Measurements from ENCODE around the gene ARFIP1.

Gene ARFIP1

GRCh38 chr4:152943672-152944071 is 163.9 kb downstream of the ARFIP1 start:
- H3K27me3 ChIP-seq (ENCODE audit: control insufficient read depth, insufficient read depth, low read length) = peaks cover 6% of the 10 kb centered on the region
- peaks cover 5% of the 10 kb centered on the region for H3K4me1 ChIP-seq (ENCODE audit: control insufficient read depth, low read depth, low read length)
- no peak overlapping the region for H3K4me3 ChIP-seq (ENCODE audit: low read length)
- H3K9me3 ChIP-seq (ENCODE audit: control insufficient read depth, low read depth, low read length) = no peaks in the 10 kb centered on the region
- no peak overlapping the region for H3K9ac ChIP-seq (ENCODE audit: low read length)
- no peak overlapping the region for H3K27ac ChIP-seq (ENCODE audit: low read length)
- H3K36me3 ChIP-seq (ENCODE audit: control insufficient read depth, low read depth, low read length) = peaks cover 22% of the 10 kb centered on the region

GRCh38 chr4:152944666-152945320 is 165.0 kb downstream of the ARFIP1 start:
- Histone ChIP-seq H3K27ac (ENCODE audit: low read length) (no peak overlapping the region), H3K36me3 (ENCODE audit: control insufficient read depth, low read depth, low read length) (peaks cover 22% of the 10 kb centered on the region), H3K9me3 (ENCODE audit: control insufficient read depth, low read depth, low read length) (no peaks in the 10 kb centered on the region), H3K4me3 (ENCODE audit: low read length) (no peak overlapping the region), H3K4me1 (ENCODE audit: control insufficient read depth, low read depth, low read length) (no peaks in the 10 kb centered on the region), H3K27me3 (ENCODE audit: control insufficient read depth, insufficient read depth, low read length) (no peaks in the 10 kb centered on the region), H3K9ac (ENCODE audit: low read length) (no peak overlapping the region)

GRCh38 chr4:152945639-152946038 is 165.9 kb downstream of the ARFIP1 start:
- no peak overlapping the region for H3K4me3 ChIP-seq (ENCODE audit: low read length)
- H3K9ac ChIP-seq (ENCODE audit: low read length) = no peak overlapping the region
- H3K36me3 ChIP-seq (ENCODE audit: control insufficient read depth, low read depth, low read length) = peaks cover 22% of the 10 kb centered on the region
- H3K27me3 ChIP-seq (ENCODE audit: control insufficient read depth, insufficient read depth, low read length) = no peaks in the 10 kb centered on the region
- H3K9me3 ChIP-seq (ENCODE audit: control insufficient read depth, low read depth, low read length) = no peaks in the 10 kb centered on the region
- peaks cover 8% of the 10 kb centered on the region for H3K4me1 ChIP-seq (ENCODE audit: control insufficient read depth, low read depth, low read length)
- H3K27ac ChIP-seq (ENCODE audit: low read length) = no peak overlapping the region

- Histone ChIP-seq H3K4me3 (ENCODE audit: low read length) (no peak overlapping the region), H3K27me3 (ENCODE audit: control insufficient read depth, insufficient read depth, low read length) (no peaks in the 10 kb centered on the region), H3K27ac (ENCODE audit: low read length) (no peak overlapping the region), H3K36me3 (ENCODE audit: control insufficient read depth, low read depth, low read length) (peaks cover 22% of the 10 kb centered on the region), H3K9me3 (ENCODE audit: control insufficient read depth, low read depth, low read length) (no peaks in the 10 kb centered on the region), H3K9ac (ENCODE audit: low read length) (no peak overlapping the region), H3K4me1 (ENCODE audit: control insufficient read depth, low read depth, low read length) (peaks cover 16% of the 10 kb centered on the region)
These were observed 166.7 kb downstream of the ARFIP1 start for GRCh38 chr4:152946446-152946845.

GRCh38 chr4:152947311-152947710 is 167.6 kb downstream of the ARFIP1 start:
- Histone ChIP-seq H3K27ac (ENCODE audit: low read length) (no peak overlapping the region), H3K4me1 (ENCODE audit: control insufficient read depth, low read depth, low read length) (peaks cover 25% of the 10 kb centered on the region), H3K27me3 (ENCODE audit: control insufficient read depth, insufficient read depth, low read length) (no peaks in the 10 kb centered on the region), H3K9me3 (ENCODE audit: control insufficient read depth, low read depth, low read length) (no peaks in the 10 kb centered on the region), H3K9ac (ENCODE audit: low read length) (no peak overlapping the region), H3K36me3 (ENCODE audit: control insufficient read depth, low read depth, low read length) (peaks cover 22% of the 10 kb centered on the region), H3K4me3 (ENCODE audit: low read length) (no peak overlapping the region)

GRCh38 chr4:152949930-152950329 is 170.2 kb downstream of the ARFIP1 start:
- H3K27me3 ChIP-seq (ENCODE audit: control insufficient read depth, insufficient read depth, low read length) = no peaks in the 10 kb centered on the region
- no peak overlapping the region for H3K9ac ChIP-seq (ENCODE audit: low read length)
- peaks cover 25% of the 10 kb centered on the region for H3K36me3 ChIP-seq (ENCODE audit: control insufficient read depth, low read depth, low read length)
- no peak overlapping the region for H3K4me3 ChIP-seq (ENCODE audit: low read length)
- H3K4me1 ChIP-seq (ENCODE audit: control insufficient read depth, low read depth, low read length) = peaks cover 28% of the 10 kb centered on the region
- peak overlapping the region; percentile 9 for H3K27ac ChIP-seq (ENCODE audit: low read length)
- no peaks in the 10 kb centered on the region for H3K9me3 ChIP-seq (ENCODE audit: control insufficient read depth, low read depth, low read length)

GRCh38 chr4:152950402-152951274 is 170.9 kb downstream of the ARFIP1 start:
- Histone ChIP-seq H3K36me3 (ENCODE audit: control insufficient read depth, low read depth, low read length) (peaks cover 28% of the 10 kb centered on the region), H3K9ac (ENCODE audit: low read length) (no peak overlapping the region), H3K9me3 (ENCODE audit: control insufficient read depth, low read depth, low read length) (no peaks in the 10 kb centered on the region), H3K4me3 (ENCODE audit: low read length) (no peak overlapping the region), H3K27me3 (ENCODE audit: control insufficient read depth, insufficient read depth, low read length) (no peaks in the 10 kb centered on the region), H3K4me1 (ENCODE audit: control insufficient read depth, low read depth, low read length) (peaks cover 28% of the 10 kb centered on the region), H3K27ac (ENCODE audit: low read length) (peak overlapping the region; percentile 9)

- no peaks in the 10 kb centered on the region for H3K27me3 ChIP-seq (ENCODE audit: control insufficient read depth, insufficient read depth, low read length)
- H3K4me1 ChIP-seq (ENCODE audit: control insufficient read depth, low read depth, low read length) = peaks cover 28% of the 10 kb centered on the region
- H3K27ac ChIP-seq (ENCODE audit: low read length) = no peak overlapping the region
- peak overlapping the region; percentile 6 for H3K4me3 ChIP-seq (ENCODE audit: low read length)
- H3K36me3 ChIP-seq (ENCODE audit: control insufficient read depth, low read depth, low read length) = peaks cover 26% of the 10 kb centered on the region
- H3K9me3 ChIP-seq (ENCODE audit: control insufficient read depth, low read depth, low read length) = no peaks in the 10 kb centered on the region
- peak overlapping the region; percentile 12 for H3K9ac ChIP-seq (ENCODE audit: low read length)
These were observed 171.6 kb downstream of the ARFIP1 start for GRCh38 chr4:152951348-152951747.

GRCh38 chr4:152953514-152953913 is 173.8 kb downstream of the ARFIP1 start:
- no peaks in the 10 kb centered on the region for H3K27me3 ChIP-seq (ENCODE audit: control insufficient read depth, insufficient read depth, low read length)
- H3K36me3 ChIP-seq (ENCODE audit: control insufficient read depth, low read depth, low read length) = peaks cover 34% of the 10 kb centered on the region
- no peaks in the 10 kb centered on the region for H3K9me3 ChIP-seq (ENCODE audit: control insufficient read depth, low read depth, low read length)
- no peak overlapping the region for H3K4me3 ChIP-seq (ENCODE audit: low read length)
- no peak overlapping the region for H3K9ac ChIP-seq (ENCODE audit: low read length)
- H3K27ac ChIP-seq (ENCODE audit: low read length) = no peak overlapping the region
- H3K4me1 ChIP-seq (ENCODE audit: control insufficient read depth, low read depth, low read length) = peaks cover 28% of the 10 kb centered on the region

GRCh38 chr4:152954741-152955140 is 175.0 kb downstream of the ARFIP1 start:
- peaks cover 28% of the 10 kb centered on the region for H3K4me1 ChIP-seq (ENCODE audit: control insufficient read depth, low read depth, low read length)
- no peak overlapping the region for H3K27ac ChIP-seq (ENCODE audit: low read length)
- no peaks in the 10 kb centered on the region for H3K27me3 ChIP-seq (ENCODE audit: control insufficient read depth, insufficient read depth, low read length)
- no peaks in the 10 kb centered on the region for H3K9me3 ChIP-seq (ENCODE audit: control insufficient read depth, low read depth, low read length)
- H3K9ac ChIP-seq (ENCODE audit: low read length) = no peak overlapping the region
- no peak overlapping the region for H3K4me3 ChIP-seq (ENCODE audit: low read length)
- H3K36me3 ChIP-seq (ENCODE audit: control insufficient read depth, low read depth, low read length) = peaks cover 39% of the 10 kb centered on the region

GRCh38 chr4:152956147-152956546 is 176.4 kb downstream of the ARFIP1 start:
- Histone ChIP-seq H3K27ac (ENCODE audit: low read length) (no peak overlapping the region), H3K9ac (ENCODE audit: low read length) (no peak overlapping the region), H3K36me3 (ENCODE audit: control insufficient read depth, low read depth, low read length) (peaks cover 47% of the 10 kb centered on the region), H3K4me1 (ENCODE audit: control insufficient read depth, low read depth, low read length) (peaks cover 15% of the 10 kb centered on the region), H3K4me3 (ENCODE audit: low read length) (no peak overlapping the region), H3K9me3 (ENCODE audit: control insufficient read depth, low read depth, low read length) (no peaks in the 10 kb centered on the region), H3K27me3 (ENCODE audit: control insufficient read depth, insufficient read depth, low read length) (no peaks in the 10 kb centered on the region)
